RWPE2 (cell line): ENCODE data around the gene GET4.
A peak's percentile ranks its signal among the peaks of the same experiment; 100 is the strongest.

Source experiments
- ATAC-seq: fragments of 200-7000 bp; cut with Tn5 transposase; 3 replicates; pipeline ENCODE4 v1.9.1; 2021; ENCODE audit warnings: low read depth
- DNase-seq: peaks from one replicate; pipeline ENCODE4 v3.0.0-alpha.2; 2020; ENCODE audit warnings: low spot score
- H3K27ac ChIP-seq: fragments of 450-650 bp; 2 replicates; pipeline ENCODE4 v1.5.1; 2017; ENCODE audit warnings: mild to moderate bottlenecking; ENCODE audit not compliant: poor library complexity, severe bottlenecking
- H3K27me3 ChIP-seq: fragments of 250-450 bp; sonication (Bioruptor Pico); 2 replicates; pipeline ENCODE4 v1.5.1; 2021; ENCODE audit warnings: mild to moderate bottlenecking, moderate library complexity; ENCODE audit not compliant: insufficient read depth, poor library complexity, severe bottlenecking
- H3K36me3 ChIP-seq: fragments of 250-450 bp; sonication (Bioruptor Pico); 2 replicates; pipeline ENCODE4 v1.5.1; 2020; ENCODE audit warnings: low read depth, mild to moderate bottlenecking, moderate library complexity
- H3K4me1 ChIP-seq: fragments of 250-450 bp; sonication (Bioruptor Pico); 2 replicates; pipeline ENCODE4 v1.5.1; 2021; ENCODE audit warnings: mild to moderate bottlenecking, moderate library complexity; ENCODE audit not compliant: insufficient read depth, poor library complexity, severe bottlenecking
- H3K4me3 ChIP-seq: fragments of 250-450 bp; sonication (Bioruptor Pico); 2 replicates; pipeline ENCODE4 v1.5.1; 2021; ENCODE audit warnings: mild to moderate bottlenecking, moderate library complexity; ENCODE audit not compliant: severe bottlenecking
- H3K9me3 ChIP-seq: fragments of 250-450 bp; sonication (Bioruptor Pico); 2 replicates; pipeline ENCODE4 v1.5.1; 2021; ENCODE audit warnings: mild to moderate bottlenecking, moderate library complexity; ENCODE audit not compliant: severe bottlenecking
- TF ChIP-seq, protein P1 (sequence below): fragments of 450-650 bp; IDR thresholded peaks from one replicate; pipeline ENCODE4 v1.5.1; 2017; ENCODE audit warnings: mild to moderate bottlenecking, moderate library complexity; ENCODE audit not compliant: poor library complexity, severe bottlenecking

GET4 gene

DNA sequence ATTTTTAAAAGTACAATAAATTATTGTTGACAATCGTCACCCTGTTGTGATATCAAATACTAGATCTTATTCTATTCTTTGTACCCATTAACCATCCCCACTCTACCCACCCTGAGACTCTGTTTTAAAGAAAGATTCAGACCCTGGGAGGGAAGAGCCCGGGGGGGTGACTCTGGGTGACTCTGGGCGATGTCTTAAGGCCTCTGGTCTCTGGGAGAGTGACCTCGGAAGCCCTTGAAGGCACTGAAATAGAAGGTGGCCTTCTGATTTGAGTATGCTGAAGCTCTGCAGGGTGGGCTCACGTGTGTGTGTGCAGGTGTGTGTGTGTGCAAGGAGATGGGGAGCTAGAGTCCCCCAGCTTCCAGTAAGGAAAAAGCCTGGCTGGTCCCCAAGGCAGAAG is 68.4 kb downstream of the GET4 start:
- Histone ChIP-seq H3K4me3 (no peak overlapping the region), H3K4me1 (peaks cover 32% of the 10 kb centered on the region), H3K36me3 (peaks cover 5% of the 10 kb centered on the region; the same call in 1 of the 2 replicates), H3K27me3 (no peaks in the 10 kb centered on the region), H3K9me3 (peaks cover 3% of the 10 kb centered on the region), H3K27ac (peak overlapping the region; percentile 94)
- ATAC-seq (no peak), DNase-seq (no peak)
- TF ChIP-seq, protein P1, sequence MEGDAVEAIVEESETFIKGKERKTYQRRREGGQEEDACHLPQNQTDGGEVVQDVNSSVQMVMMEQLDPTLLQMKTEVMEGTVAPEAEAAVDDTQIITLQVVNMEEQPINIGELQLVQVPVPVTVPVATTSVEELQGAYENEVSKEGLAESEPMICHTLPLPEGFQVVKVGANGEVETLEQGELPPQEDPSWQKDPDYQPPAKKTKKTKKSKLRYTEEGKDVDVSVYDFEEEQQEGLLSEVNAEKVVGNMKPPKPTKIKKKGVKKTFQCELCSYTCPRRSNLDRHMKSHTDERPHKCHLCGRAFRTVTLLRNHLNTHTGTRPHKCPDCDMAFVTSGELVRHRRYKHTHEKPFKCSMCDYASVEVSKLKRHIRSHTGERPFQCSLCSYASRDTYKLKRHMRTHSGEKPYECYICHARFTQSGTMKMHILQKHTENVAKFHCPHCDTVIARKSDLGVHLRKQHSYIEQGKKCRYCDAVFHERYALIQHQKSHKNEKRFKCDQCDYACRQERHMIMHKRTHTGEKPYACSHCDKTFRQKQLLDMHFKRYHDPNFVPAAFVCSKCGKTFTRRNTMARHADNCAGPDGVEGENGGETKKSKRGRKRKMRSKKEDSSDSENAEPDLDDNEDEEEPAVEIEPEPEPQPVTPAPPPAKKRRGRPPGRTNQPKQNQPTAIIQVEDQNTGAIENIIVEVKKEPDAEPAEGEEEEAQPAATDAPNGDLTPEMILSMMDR = no peak

DNA sequence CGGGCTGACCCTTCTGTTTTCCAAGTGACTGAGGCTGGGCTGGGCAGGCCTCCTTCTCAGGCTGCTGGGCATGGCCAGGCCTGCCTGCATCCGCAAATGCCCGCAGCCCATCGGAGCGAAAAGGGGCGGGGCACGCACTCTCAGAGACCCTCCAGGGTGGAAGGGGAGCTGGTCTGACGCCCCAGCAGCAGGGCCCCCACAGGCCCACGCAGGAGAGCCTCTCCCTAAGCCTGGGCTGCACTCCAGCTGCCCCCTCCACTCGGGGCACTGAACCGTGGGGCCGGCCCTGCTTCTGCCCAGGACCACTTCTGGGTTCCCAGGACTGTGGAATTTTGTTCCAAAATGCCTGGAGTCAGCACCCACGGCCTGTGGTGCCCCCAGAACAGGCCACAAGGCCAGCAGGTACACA is 68.8 kb downstream of the GET4 start:
- H3K27me3 ChIP-seq = no peaks in the 10 kb centered on the region
- peaks cover 35% of the 10 kb centered on the region for H3K4me1 ChIP-seq
- DNase-seq = peak; percentile 70
- peaks cover 3% of the 10 kb centered on the region for H3K9me3 ChIP-seq
- peak overlapping the region; percentile 94 for H3K27ac ChIP-seq
- ATAC-seq = peak; percentile 38
- TF ChIP-seq, protein P1 = no peak
- peak overlapping the region; percentile 9 for H3K4me3 ChIP-seq
- peaks cover 5% of the 10 kb centered on the region; the same call in 1 of the 2 replicates for H3K36me3 ChIP-seq

DNA sequence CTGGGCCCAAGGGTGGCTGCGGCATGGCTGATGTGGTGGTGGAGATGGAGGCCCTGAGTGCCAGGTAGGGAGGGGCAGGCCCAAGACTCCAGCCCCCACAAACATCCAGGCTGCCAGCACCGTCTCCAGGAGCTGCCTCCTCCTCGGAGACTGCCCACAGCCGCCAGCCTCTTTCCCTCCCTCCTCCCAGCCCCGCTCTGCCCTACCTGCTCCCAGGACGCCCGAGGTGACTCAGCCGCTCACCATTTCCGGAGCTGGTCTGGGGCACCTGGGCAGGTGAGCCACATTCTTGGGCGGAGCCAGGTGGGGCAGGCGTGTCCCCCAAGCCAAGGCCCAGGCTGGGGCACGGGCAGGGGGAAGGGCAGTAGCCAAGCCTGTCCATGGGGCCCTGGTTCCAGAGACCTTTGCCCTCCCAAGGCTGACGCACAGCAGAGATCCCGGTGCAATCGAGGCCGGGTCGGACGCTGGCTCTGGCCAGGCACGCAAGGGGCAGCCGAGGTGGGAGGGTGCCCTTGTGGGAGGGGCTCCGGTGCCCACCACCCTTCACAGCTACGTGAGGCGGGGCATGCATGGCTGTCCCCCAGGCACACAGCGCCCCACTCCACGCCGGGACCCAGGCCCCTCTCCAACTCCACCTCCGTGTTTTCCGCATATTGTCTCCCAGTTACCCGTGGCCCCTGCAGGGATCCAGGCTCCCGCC is 69.4 kb downstream of the GET4 start:
- peak; percentile 100 for DNase-seq
- Histone ChIP-seq H3K4me1 (peaks cover 35% of the 10 kb centered on the region), H3K27me3 (no peaks in the 10 kb centered on the region), H3K9me3 (peaks cover 3% of the 10 kb centered on the region), H3K4me3 (peak overlapping the region; percentile 9), H3K36me3 (peaks cover 5% of the 10 kb centered on the region; the same call in 1 of the 2 replicates), H3K27ac (peak overlapping the region; percentile 94)
- TF ChIP-seq, protein P1 = no peak
- ATAC-seq = peak; percentile 98
